Activated T-helper 1 cell treated with Interleukin-2 at 50 U/mL for 16 hours (primary cell): Measurements from ENCODE around the gene OBP2B.
"Not testable (repeated sequence)": the region's sequence is repeated elsewhere in the genome, so short reads cannot be mapped to it uniquely, and the experiment has no call there.

ENCODE experiments used
- DNase-seq: peaks from one replicate; pipeline ENCODE4 v3.0.0-alpha.2; 2020; ENCODE audit warnings: low read depth

Gene OBP2B, protein sequence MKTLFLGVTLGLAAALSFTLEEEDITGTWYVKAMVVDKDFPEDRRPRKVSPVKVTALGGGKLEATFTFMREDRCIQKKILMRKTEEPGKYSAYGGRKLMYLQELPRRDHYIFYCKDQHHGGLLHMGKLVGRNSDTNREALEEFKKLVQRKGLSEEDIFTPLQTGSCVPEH

DNA sequence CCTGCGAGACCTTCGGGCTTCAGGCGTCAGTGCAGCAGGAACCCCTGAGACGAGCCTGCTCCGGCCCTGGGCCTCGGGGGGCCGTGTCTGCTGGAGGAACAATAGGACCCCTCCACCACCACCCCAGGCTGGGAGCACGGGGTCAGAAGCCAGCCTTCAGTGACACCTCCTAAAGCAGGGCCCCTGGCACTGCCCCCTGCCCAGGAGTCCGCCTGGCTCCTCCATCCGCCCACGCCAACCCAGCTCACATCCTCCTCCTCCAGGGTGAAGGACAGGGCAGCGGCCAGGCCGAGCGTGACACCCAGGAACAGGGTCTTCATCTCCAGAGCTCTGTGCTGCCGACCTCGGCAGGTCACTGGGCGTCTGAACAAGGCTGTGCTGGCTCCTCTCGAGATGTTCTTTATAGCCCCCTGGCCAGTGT, at the start of gene OBP2B:
OBP2B (minus strand) TSS at position 371 of the 421 bp plus-strand sequence; CDS start at position 320, 51 bp downstream.
- not testable (repeated sequence) for DNase-seq

DNA sequence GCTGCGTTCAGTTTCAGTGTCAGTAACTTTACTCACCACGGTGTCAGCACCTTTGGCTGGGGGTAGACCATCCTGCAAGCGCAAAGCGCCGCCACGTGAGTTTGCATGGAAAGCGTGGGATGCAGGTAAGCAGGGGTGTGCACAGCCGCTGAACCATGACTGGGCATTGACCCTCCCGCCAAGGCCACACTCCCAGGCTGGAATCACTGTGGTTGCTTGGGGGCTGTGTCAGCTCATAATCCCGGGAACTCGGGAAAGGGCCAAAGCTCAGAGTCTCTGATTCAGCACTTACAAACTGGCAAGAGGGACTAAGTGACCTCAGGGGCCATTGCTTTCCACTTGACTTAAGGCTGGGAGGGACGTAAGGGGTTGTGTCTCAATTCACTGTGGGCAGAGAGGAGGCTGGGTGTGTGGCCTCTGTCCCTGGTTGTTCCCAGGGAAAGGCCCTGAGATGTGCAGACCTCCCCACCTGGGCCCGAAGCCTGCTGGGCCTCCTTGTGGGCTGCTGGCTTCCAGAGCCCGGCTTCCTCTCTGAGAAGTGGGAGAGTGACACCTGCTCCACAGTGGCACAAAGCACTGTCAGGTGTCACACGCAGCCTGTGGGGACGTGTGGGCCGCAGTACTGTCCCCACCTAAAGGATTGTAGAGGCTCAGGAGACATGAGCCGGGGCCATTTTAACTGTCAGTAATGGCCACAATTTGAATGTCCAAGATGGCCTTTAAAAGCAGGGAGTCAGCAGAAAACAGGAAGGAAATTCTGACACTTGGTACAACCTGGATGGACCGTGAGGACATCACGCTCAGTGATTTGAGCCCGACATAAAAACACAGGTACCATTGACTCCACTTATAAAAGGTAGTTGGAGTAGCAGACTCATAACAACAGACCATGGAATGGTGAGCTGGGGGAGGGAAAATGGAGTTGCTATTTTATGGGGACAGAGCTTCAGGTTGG, 49.3 kb upstream of the OBP2B start:
- DNase-seq: no peak

DNA sequence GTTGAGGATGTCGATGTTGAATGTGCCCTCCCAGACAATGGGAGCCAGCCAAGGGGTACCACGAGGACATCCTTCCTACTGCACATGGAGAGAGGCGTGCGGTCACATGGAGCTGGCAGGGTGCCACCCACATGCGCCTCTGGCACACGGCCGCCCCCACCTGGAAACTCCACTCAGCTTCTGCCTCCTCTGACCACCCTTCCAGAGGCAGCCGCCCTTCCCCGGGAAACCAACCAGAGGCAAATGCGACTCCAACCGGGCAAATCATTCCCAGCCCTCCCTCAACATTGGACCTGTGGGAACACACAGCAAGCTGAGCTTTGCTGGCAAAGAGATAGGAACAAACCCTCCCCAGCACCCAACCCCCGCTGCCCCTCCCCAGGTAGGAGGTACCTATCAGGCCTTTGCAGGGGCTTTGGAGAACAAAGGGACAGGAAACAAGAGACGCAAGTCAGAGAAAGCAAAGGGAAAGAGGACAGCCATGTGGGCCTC, 48.5 kb upstream of the OBP2B start:
- DNase-seq: no peak

DNA sequence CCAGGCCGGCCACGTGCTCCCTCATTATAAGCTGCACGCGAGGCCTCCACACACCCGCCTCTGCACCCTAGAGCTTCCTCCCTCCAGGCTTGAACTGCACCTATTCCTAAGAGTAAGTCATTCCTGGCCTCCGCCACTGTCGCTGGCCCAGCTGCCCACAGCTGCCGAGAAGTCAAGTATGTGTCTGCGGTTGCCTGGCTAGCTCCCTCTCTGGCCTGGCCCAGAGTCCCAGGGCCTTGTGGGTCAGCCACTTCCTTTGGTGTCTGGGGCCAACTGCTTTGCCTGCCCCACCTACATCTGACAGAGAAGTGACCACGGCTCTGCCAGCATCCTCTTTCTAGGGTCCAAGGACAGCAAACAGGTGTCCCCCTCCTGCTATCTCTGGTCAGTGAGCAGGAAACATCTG, 47.6 kb upstream of the OBP2B start:
- DNase-seq: no peak

DNA sequence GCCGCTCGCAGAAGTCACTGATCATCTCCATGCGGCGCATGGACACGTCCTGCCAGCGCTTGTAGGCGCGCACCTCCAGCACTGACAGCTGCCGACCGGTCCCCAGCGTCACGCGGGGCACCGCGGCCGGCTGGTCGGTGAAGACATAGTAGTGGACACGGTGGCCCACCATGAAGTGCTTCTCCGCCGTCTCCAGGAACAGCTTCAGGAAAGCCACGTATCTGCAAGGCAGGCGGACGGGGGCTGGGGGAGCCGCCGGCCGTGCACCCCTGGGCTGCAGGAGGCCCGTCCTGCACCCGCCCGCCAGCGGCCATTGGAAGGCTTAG, 47.0 kb upstream of the OBP2B start:
- no peak for DNase-seq

DNA sequence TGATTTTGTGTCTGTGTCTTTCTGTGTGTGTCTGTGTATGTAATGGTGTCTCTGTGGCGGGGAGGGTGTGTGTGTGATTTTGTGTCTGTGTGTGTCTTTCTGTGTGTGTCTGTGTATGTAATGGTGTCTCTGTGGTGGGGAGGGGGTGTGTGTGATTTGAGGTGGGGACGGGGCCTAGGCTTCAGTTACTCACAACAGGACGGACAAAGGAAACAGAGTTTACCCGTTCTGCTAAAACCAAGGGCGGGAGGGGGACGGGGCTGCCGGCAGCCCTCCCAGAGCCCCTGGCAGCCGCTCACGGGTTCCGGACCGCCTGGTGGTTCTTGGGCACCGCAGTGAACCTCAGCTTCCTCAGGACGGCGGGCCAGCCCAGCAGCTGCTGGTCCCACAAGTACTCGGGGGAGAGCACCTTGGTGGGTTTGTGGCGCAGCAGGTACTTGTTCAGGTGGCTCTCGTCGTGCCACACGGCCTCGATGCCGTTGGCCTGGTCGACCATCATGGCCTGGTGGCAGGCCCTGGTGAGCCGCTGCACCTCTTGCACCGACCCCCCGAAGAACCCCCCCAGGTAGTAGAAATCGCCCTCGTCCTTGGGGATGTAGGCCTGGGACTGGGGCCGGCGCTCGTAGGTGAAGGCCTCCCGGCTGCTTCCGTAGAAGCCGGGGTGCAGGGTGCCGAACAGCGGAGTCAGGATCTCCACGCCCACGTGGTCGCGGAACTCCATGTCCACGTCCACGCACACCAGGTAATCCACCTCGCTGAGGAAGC, 46.5 kb upstream of the OBP2B start:
- no peak for DNase-seq

DNA sequence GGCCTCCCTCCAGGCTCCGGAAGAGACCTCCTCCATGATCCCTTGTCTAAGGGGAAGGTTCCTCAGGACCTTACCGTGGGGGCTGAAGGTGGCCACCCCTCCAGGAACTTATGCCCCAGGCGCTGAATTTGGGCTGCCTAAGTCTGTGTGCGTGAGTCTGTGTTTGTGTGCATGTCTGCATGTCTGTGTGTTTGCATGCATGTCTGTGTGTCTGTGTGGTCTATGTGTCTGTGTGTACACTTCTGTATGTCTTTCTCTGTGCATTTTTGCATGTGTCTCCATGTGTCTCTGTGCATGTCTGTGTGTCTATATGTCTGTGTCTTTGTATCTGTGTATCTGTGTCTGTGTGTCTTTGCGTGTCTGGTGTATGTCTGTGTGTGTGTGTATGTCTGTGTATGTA, 45.4 kb upstream of the OBP2B start:
- no peak for DNase-seq

DNA sequence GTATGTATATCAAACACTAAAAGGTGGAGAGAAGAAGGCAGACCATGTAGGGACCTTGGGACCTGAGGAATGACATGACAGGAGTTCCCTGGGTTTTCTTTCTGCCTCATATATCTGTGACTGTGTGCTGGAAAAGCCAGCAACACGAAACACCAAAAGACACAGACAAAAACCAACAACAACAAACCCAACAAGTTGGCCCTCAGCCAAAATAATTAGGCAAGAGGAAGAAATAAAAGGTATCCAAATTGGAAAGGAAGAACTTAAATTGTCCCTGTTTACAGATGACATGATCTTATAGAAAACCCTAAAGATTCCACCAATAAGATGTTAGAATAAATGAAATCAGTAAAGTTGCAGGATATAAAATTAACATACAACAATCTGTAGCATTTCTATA, 44.2 kb upstream of the OBP2B start:
- no peak for DNase-seq

DNA sequence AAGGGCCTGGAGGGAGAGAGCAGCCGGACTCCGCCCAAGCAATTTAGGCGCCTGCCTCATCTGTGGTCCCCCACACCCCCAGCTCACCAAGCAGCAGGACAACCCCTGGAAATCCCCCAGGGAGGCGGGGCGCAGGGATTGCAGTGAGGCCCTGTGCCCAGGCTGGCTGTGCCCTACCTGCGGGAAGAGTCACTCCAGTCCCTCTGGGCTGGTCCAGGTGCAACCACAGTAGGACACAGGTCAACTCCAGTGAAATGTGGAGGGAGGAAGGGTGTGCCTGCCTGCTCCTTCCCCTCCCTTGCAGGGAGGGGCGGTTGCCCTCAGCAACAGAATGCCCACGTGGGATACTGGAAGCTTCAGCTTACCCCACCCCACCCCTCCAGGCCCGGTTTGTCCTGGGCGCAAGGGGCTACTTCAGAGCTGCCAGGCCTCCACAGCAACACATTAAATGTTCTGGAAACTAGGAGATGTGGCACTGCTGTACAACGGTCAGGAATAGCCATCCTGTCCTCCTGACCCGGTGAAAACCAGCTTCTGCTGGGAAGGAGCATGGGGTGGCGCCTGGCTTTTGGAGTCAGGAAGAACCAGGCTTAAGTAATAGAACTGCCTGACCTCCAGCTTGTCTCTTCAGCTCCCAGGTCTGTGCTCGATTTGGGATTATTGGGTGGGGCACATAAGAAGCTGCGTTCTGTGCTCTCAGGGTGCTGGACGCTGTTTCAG, 43.4 kb upstream of the OBP2B start:
- DNase-seq: no peak

DNA sequence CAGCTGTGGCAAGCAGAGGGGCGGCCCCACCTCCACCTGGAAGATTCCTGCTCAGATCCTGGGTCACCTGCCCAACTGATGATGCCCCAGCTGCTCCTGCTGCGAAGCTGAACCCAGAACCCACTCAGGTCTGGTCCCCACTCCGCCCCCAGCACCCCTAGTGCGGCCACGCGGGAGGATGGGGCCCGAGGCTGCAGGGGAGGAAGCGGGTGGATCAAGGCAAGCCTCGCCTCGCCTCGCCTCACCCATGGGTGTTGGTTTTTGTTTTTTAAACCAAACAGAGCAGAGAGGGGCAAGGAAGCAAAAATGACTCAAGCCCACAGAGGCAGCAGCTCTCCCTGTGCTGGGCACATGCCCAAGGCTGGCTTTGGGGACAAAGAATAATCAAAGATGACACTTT, 42.7 kb upstream of the OBP2B start:
- no peak for DNase-seq

DNA sequence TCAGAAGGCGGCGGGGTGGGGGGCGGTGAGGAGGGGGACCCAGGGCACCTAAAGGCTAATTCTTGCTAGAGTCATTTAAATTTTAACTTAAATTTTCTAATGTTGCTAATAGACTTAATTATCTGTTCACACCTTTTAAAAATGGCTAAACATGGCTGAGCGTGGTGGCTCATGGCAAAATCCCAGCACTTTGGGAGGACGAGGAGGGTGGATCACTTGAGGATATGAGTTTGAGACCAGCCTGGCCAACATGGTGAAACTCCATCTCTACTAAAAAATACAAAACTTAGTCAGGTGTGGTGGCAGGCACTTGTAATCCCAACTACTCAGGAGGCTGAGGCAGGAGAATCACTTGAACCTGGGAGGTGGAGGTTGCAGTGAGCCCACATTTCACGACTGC, 42.2 kb upstream of the OBP2B start:
- not testable (repeated sequence) for DNase-seq

DNA sequence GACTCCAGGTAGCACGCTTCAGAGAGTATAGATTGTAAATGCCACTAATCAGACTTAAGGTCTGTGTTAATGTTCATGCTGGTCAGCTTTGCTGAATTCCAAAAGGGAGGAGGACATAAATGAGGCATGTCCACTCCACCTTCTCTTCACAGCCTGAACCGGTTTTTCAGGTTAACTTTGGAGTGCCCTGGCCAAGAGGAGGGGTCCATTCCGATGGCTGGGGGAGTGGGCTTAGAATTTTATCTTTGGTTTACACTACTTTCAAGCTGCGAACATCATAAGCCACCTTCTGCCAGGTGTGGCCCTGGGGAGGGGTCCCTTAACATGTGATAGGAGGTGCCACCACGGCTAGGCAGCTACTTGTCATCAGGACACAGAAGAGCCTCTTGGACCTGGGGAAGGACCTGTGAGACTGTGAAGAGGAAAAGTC, 41.7 kb upstream of the OBP2B start:
- DNase-seq: no peak

DNA sequence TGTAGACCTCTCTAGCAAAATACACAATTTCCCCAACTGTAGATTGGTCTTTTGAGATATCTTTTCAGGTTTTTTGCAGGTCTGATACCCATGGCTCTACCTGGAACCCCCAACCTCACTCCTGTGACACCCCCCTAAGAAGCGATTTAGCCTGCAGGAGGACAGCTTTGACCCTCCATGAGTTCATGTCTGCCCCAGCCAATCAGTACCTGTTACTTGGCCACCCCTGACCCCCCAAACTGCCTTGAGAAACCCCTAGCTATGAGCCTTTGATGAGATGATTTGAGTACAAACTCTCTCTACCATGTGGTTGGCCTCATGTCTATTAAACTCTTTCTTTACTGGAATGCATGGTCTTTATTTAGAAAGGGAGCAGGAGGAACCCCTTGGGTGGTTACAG, 40.3 kb upstream of the OBP2B start:
- DNase-seq: no peak

DNA sequence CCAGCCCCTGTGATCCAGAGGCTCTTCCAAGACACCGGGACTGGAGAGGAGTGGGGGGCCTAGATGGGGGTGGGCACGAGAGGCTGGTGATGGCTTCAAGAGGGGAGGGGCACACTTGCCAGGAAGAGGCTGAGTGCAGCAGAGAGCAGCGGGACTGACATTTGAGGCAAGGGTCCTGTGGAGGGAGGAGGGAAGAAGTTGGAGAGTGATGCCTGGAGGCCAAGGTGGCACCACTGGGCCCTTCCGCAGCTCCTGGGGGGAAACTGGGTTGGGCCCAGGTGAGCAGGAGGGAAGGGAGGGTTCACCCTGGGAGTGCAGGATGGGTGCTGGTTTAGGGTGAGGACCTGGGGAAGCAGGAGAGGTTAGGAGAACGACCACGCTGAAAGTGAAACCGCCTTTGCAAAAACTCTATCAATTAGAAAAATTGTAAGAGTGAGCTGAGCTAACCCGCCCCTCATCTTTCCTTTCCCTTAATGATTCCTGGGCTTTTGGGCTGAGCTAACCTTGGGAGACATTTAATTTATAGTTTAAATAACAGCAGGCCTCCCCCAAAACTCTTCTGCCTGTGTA, 39.8 kb upstream of the OBP2B start:
- no peak for DNase-seq

DNA sequence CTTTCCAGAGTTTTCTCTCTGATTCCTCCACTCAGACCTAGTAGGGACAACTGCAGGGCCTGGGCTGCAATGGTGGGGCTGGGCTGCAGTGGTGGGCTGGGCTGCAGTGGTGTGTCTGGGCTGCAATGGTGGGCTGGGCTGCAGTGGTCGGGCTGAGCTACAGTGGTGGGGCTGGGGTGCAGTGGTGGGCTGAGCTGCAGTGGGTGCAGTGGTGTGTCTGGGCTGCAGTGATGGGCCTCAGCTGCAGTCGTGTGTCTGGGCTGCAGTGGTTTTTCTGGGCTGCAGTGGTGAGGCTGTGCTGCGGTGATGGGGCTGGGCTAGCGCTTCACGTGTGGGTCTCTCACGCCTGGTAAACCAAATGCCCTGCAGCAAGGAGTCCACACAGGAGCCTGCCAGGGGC, 38.6 kb upstream of the OBP2B start:
- DNase-seq: no peak

DNA sequence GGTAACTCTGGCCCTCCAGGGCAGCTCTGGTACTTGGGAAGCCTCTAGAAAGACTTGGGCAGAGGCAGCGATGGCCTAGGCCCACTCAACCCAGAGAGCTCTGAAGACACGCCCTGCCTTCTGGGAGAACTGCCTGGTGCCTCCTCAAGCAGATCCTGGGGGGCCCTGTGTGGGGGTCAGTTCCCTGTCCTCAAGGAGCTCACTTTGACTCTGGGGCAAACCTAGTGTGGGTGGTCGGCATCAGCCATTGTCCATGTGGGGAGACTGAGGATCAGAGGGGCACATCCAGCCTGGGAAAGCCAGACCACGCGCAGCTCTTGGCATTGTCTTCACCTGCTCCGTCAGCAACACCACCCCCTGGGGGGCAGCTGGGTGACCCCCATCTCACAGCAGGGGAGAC, 37.9 kb upstream of the OBP2B start:
- DNase-seq: no peak

DNA sequence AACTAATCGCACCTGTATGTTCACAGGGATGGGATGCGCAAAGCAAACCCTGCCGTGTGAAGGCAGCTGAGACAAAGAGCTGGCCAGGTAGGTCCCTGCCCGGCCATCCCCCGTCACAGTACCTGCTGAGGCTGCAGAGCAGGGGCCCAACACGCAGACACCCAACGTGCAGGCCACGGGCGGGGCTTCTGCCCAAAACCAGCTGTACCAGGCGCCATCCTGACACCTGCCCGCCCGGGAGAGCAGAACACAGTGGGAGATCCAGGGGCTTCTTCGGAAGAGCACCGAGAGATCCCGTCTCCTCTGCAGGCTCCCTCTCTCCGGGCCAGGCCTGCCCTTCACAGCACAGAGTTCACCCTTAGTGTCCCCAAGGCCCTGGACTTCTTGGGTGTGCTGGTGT, 37.5 kb upstream of the OBP2B start:
- DNase-seq: no peak

DNA sequence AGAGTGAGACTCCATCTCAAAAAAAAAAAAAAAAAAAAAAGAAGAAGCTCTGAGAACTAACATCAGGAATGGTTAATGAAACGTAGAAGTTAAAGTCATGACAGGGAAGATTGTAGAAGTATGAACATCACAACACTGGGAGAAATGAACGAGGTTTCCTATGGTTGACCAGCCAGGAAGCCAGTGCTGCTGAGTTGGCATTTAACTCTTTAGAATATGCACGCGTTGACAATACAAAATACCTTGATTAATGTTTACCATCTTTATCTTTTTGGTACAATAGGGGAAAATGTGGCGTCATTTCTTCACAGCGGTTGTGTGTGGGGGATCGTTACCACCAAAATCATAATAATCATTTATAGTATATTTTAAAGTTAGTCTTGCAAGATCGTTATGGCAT, 33.9 kb upstream of the OBP2B start:
- no peak for DNase-seq

DNA sequence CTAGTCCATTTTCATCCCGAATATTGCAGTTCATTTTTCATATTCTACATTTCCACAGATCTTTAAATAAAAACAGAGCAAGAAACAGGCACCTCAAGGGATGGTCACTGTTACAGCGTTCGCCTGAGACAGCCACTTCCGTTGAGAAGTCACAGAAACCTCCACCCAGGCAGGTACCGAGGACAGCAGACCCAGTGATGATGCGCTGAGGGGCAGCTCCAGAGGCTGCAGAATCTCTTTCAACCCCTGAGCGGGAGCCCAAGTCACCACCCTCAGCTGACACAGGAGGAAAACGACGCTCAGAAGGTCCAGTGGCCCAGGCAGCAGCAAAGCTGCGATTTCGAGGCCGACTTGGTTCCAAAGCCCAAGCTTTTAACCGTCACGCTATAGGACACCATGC, 33.2 kb upstream of the OBP2B start:
- DNase-seq: no peak

DNA sequence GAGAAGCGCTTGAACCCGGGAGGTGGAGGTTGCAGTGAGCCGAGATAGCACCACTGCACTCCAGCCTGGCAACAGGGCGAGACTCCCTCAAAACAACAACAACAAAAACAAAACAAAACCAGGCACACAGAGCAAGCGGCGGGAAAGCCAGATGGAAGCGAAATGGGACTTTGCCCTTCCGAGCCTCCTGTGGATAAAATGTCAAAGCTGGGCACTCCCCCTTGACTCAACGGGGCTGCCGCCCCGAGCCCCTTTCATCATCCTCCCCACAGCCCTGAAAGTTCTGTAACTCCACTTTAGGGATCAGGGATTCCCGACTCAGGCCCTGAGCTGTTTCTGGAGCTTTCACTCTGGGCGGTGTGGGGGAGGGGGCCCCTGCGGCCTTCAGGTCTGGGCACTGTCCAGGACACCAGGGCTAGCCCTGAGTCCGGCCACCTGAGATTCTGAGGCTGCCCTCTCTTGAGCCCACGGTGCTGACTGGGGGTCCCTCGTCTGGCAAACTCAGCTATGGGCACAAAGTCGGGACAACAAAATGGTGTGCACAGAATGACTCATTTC, 30.6 kb upstream of the OBP2B start:
- DNase-seq: no peak

DNA sequence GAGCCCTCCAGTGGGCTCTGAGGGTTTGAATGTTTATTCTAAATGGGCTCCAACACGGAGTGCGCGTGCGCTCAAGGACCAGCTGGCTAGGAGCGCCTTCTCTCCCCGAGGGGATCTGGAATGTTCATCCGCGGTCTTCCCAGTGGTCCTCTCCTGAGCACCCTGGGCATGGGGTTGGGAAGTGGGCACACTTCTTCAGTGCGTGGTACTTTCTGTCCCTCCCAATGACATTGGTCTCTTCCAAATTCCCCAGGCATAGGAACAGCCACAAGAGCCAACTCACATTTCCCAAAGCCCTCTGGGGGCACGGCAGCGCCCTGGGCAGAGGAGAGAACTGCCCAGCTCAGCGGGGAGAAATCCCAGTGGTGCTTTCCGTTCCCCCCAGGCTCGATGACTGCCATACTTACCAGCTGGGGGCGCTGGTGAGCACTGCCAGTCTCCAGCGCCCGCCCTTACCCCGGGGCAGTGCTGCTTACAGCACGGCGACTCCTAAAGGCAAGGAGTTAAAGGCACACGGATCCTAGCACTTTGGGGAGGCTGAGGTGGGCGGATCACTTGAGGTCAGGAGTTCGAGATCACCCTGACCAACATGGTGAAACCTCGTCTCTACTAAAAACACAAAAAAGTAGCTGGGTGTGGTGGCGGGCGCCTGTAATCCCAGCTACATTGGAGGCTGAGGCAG, 29.9 kb upstream of the OBP2B start:
- peak; percentile 26 for DNase-seq
